Mesenchymal stem cell (in vitro differentiated cells and primary cell): ENCODE measurements around the gene DAGLB.

Source experiments
- DNase-seq: peaks from one replicate; pipeline ENCODE4 v3.0.0-alpha.2; 2013
- H2AFZ ChIP-seq: one replicate; pipeline ENCODE4 v1.6.1; 2013; ENCODE audit warnings: low read depth, mild to moderate bottlenecking, control low read depth, inconsistent platforms, low read length, moderate library complexity
- H2AK5ac ChIP-seq: 2 replicates; pipeline ENCODE4 v1.6.1; 2013; ENCODE audit warnings: low read length, moderate library complexity, mild to moderate bottlenecking, inconsistent platforms; ENCODE audit not compliant: severe bottlenecking
- H2BK120ac ChIP-seq: one replicate; pipeline ENCODE4 v1.6.1; 2013; ENCODE audit warnings: low read depth, mild to moderate bottlenecking, inconsistent platforms, low read length, moderate library complexity
- H2BK12ac ChIP-seq, 2 experiments: one replicate each; pipeline ENCODE4 v1.6.1; 2013; ENCODE audit warnings: inconsistent platforms in 2 of 2, low read length in 2 of 2, mild to moderate bottlenecking in 2 of 2, moderate library complexity in 2 of 2, control low read depth in 1 of 2
- H2BK15ac ChIP-seq: one replicate; pipeline ENCODE4 v1.6.1; 2013; ENCODE audit warnings: mild to moderate bottlenecking, low read depth, inconsistent platforms; ENCODE audit not compliant: poor library complexity, severe bottlenecking
- H2BK5ac ChIP-seq: 2 replicates; pipeline ENCODE4 v1.6.1; 2013; ENCODE audit warnings: low read depth, mild to moderate bottlenecking, low read length, control low read depth, inconsistent platforms; ENCODE audit not compliant: poor library complexity, severe bottlenecking
- H3K14ac ChIP-seq, 2 experiments: one replicate each; pipeline ENCODE4 v1.6.1; 2013; ENCODE audit warnings: inconsistent platforms in 2 of 2, low read length in 2 of 2, control low read depth in 1 of 2, mild to moderate bottlenecking in 1 of 2, moderate library complexity in 1 of 2
- H3K18ac ChIP-seq, 2 experiments: one replicate each; pipeline ENCODE4 v1.6.1; 2013; ENCODE audit warnings: inconsistent platforms in 2 of 2, low read length in 2 of 2, control low read depth in 1 of 2, low read depth in 1 of 2, mild to moderate bottlenecking in 1 of 2
- H3K23ac ChIP-seq, 2 experiments: one replicate each; pipeline ENCODE4 v1.6.1; 2013; ENCODE audit warnings: inconsistent platforms in 2 of 2, low read length in 2 of 2, mild to moderate bottlenecking in 2 of 2, moderate library complexity in 2 of 2, control low read depth in 1 of 2
- H3K27ac ChIP-seq: 2 replicates; pipeline ENCODE4 v1.5.1; 2013; ENCODE audit warnings: mild to moderate bottlenecking, moderate library complexity, low read length, control low read depth, inconsistent platforms; ENCODE audit not compliant: poor library complexity, severe bottlenecking
- H3K27me3 ChIP-seq, 2 experiments: 2 replicates each; pipeline versions ENCODE4 v1.6.1 to v1.7.0; 2013; ENCODE audit warnings: low read length in 2 of 2, mild to moderate bottlenecking in 2 of 2, moderate library complexity in 2 of 2, control low read depth in 1 of 2, inconsistent platforms in 1 of 2; ENCODE audit not compliant: control insufficient read depth in 1 of 2, insufficient read depth in 1 of 2
- H3K36me3 ChIP-seq, 2 experiments: 2 replicates each; pipeline versions ENCODE4 v1.6.1 to v1.7.0; 2013; ENCODE audit warnings: low read length in 2 of 2, control low read depth in 1 of 2, inconsistent platforms in 1 of 2, low read depth in 1 of 2, mild to moderate bottlenecking in 1 of 2; ENCODE audit not compliant: insufficient read depth in 2 of 2, control insufficient read depth in 1 of 2
- H3K4ac ChIP-seq, 2 experiments: one replicate each; pipeline ENCODE4 v1.6.1; 2013; ENCODE audit warnings: inconsistent platforms in 2 of 2, low read length in 2 of 2, mild to moderate bottlenecking in 2 of 2, moderate library complexity in 2 of 2, control low read depth in 1 of 2, low read depth in 1 of 2
- H3K4me1 ChIP-seq: 2 replicates; pipeline ENCODE4 v1.6.1; 2013; ENCODE audit warnings: low read depth, low read length, control low read depth; ENCODE audit not compliant: control insufficient read depth, insufficient read depth
- H3K4me2 ChIP-seq: 2 replicates; pipeline ENCODE4 v1.6.1; 2013; ENCODE audit warnings: low read length, mild to moderate bottlenecking, inconsistent platforms; ENCODE audit not compliant: poor library complexity, severe bottlenecking
- H3K4me3 ChIP-seq, 2 experiments: 2 replicates each; pipeline versions ENCODE4 v1.5.1 to v1.7.0; 2013; ENCODE audit warnings: low read length in 2 of 2, mild to moderate bottlenecking in 2 of 2, control low read depth in 1 of 2, low read depth in 1 of 2; ENCODE audit not compliant: insufficient read depth in 1 of 2
- H3K79me1 ChIP-seq: replicated peaks from 2 replicates; pipeline ENCODE4 v1.6.1; 2013; ENCODE audit warnings: mild to moderate bottlenecking, control low read depth, low read length, inconsistent platforms; ENCODE audit not compliant: poor library complexity, severe bottlenecking
- H3K9ac ChIP-seq: 2 replicates; pipeline ENCODE4 v1.7.0; 2013; ENCODE audit warnings: mild to moderate bottlenecking, low read length, moderate library complexity
- H3K9me3 ChIP-seq: 2 replicates; pipeline ENCODE4 v1.7.0; 2013; ENCODE audit warnings: mild to moderate bottlenecking, low read length; ENCODE audit not compliant: control insufficient read depth
- H4K8ac ChIP-seq: one replicate; pipeline ENCODE4 v1.6.1; 2013; ENCODE audit warnings: inconsistent platforms, mild to moderate bottlenecking, low read length, moderate library complexity
- H4K91ac ChIP-seq: one replicate; pipeline ENCODE4 v1.6.1; 2013; ENCODE audit warnings: mild to moderate bottlenecking, low read length, inconsistent platforms
- WGBS: methylation state at CpG from one replicate; pipeline ENCODE4 v1.1.7; 2013; ENCODE audit warnings: mixed read lengths; 5-methylcytosine and 5-hydroxymethylcytosine counted together

DAGLB gene

GRCh38 chr7:6375348-6376101 lies 72.2 kb downstream of the DAGLB start:
- Histone ChIP-seq H3K4me3 (peak overlapping the region; percentile 84 to 92), H3K23ac (no peak overlapping the region), H4K8ac (no peak overlapping the region), H3K9me3 (no peaks in the 10 kb centered on the region), H3K9ac (peak overlapping the region; percentile 97), H3K79me1 (no peaks in the 10 kb centered on the region), H2AK5ac (no peak overlapping the region), H2BK12ac (no peak overlapping the region), H3K14ac (no peak overlapping the region), H3K18ac (peak overlapping the region in 1 of 2 experiments; percentile 96), H2BK15ac (peak overlapping the region; percentile 90), H3K4me1 (peaks cover 10% of the 10 kb centered on the region), H3K36me3 (peaks cover 8 to 14% of the 10 kb centered on the region in 2 experiments), H2BK120ac (no peak overlapping the region), H2BK5ac (peak overlapping the region; percentile 97), H3K27me3 (no peaks in the 10 kb centered on the region), H3K4me2 (peak overlapping the region; percentile 80), H3K4ac (peak overlapping the region in 1 of 2 experiments; percentile 58), H3K27ac (peak overlapping the region; percentile 75), H2AFZ (no peak overlapping the region), H4K91ac (no peak overlapping the region)
- WGBS, result 4% methylated on average over 21 of the region's 23 CpGs
- peak; percentile 70 for DNase-seq

GRCh38 chr7:6367701-6368211 lies 80.0 kb downstream of the DAGLB start:
- Histone ChIP-seq H2BK15ac (no peak overlapping the region), H3K4me1 (no peaks in the 10 kb centered on the region), H2BK5ac (no peak overlapping the region), H3K14ac (no peak overlapping the region), H3K79me1 (no peaks in the 10 kb centered on the region), H3K23ac (no peak overlapping the region), H3K27me3 (no peaks in the 10 kb centered on the region), H2AK5ac (no peak overlapping the region), H4K8ac (peak overlapping the region; percentile 94), H3K27ac (no peak overlapping the region), H3K36me3 (no peaks in the 10 kb centered on the region), H2AFZ (peak overlapping the region; percentile 18), H3K18ac (peak overlapping the region; percentile 45 to 85), H3K4me2 (no peak overlapping the region), H3K9me3 (no peaks in the 10 kb centered on the region), H3K4me3 (no peak overlapping the region), H2BK120ac (no peak overlapping the region), H4K91ac (peak overlapping the region; percentile 86), H3K4ac (peak overlapping the region in 1 of 2 experiments; percentile 61), H2BK12ac (peak overlapping the region in 1 of 2 experiments; percentile 89), H3K9ac (no peak overlapping the region)
- DNase-seq, result peak; percentile 78
- 96% methylated on average over 3 of the region's 4 CpGs for WGBS

DNA sequence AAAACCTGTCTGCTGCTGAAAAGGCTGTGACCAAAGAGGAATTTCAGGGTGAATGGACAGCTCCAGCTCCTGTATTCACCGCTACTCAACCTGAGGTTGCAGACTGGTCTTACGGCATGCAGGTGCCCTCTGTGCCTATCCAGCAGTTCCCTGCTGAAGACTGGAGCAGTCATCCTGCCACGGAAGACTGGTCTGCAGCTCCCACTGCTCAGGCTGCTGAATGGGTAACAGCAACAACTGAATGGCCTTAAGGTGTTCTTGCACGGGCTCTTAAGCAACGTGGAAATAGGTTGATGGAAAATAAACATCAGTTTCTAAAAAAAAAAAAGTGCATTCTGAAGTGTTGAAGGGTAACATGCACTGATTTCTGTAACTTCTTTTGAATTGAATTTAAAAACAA lies 82.3 kb downstream of the DAGLB start:
- no peak overlapping the region for H3K4ac ChIP-seq
- no peak overlapping the region for H3K18ac ChIP-seq
- no peak overlapping the region for H4K8ac ChIP-seq
- H2BK12ac ChIP-seq, result no peak overlapping the region
- no peak overlapping the region for H2BK5ac ChIP-seq
- H2BK120ac ChIP-seq, result no peak overlapping the region
- H3K14ac ChIP-seq, result no peak overlapping the region
- H3K9me3 ChIP-seq, result no peaks in the 10 kb centered on the region
- 85% methylated on average over 5 of the region's 5 CpGs for WGBS
- no peak overlapping the region for H4K91ac ChIP-seq
- no peaks in the 10 kb centered on the region for H3K27me3 ChIP-seq
- no peak overlapping the region for H2AK5ac ChIP-seq
- H3K23ac ChIP-seq, result no peak overlapping the region
- H3K27ac ChIP-seq, result no peak overlapping the region
- no peak for DNase-seq
- H3K9ac ChIP-seq, result no peak overlapping the region
- H3K36me3 ChIP-seq, result no peaks in the 10 kb centered on the region
- H2BK15ac ChIP-seq, result no peak overlapping the region
- no peak overlapping the region for H3K4me2 ChIP-seq
- H3K4me3 ChIP-seq, result no peak overlapping the region
- H2AFZ ChIP-seq, result no peak overlapping the region
- H3K79me1 ChIP-seq, result no peaks in the 10 kb centered on the region
- no peaks in the 10 kb centered on the region for H3K4me1 ChIP-seq

GRCh38 chr7:6360841-6361240 lies 86.9 kb downstream of the DAGLB start:
- no peak overlapping the region for H3K9ac ChIP-seq
- H2BK5ac ChIP-seq, result no peak overlapping the region
- H4K91ac ChIP-seq, result no peak overlapping the region
- H3K4me1 ChIP-seq, result no peaks in the 10 kb centered on the region
- 92% methylated on average over 5 of the region's 5 CpGs for WGBS
- H3K27me3 ChIP-seq, result no peaks in the 10 kb centered on the region
- H3K9me3 ChIP-seq, result no peaks in the 10 kb centered on the region
- H3K18ac ChIP-seq, result no peak overlapping the region
- no peaks in the 10 kb centered on the region for H3K79me1 ChIP-seq
- no peak overlapping the region for H2BK120ac ChIP-seq
- no peak for DNase-seq
- H3K36me3 ChIP-seq, result no peaks in the 10 kb centered on the region
- no peak overlapping the region for H4K8ac ChIP-seq
- no peak overlapping the region for H2BK12ac ChIP-seq
- H2BK15ac ChIP-seq, result no peak overlapping the region
- H2AK5ac ChIP-seq, result no peak overlapping the region
- no peak overlapping the region for H3K4ac ChIP-seq
- H2AFZ ChIP-seq, result no peak overlapping the region
- no peak overlapping the region for H3K23ac ChIP-seq
- H3K4me2 ChIP-seq, result no peak overlapping the region
- no peak overlapping the region for H3K27ac ChIP-seq
- no peak overlapping the region for H3K14ac ChIP-seq
- no peak overlapping the region for H3K4me3 ChIP-seq
